Glomerular endothelial cell (primary cell): Measurements from ENCODE around the gene FCRLA. TPM values are rescaled to one million over a fixed set of nuclear protein-coding genes. Genes with fewer than 3 reads are reported as not detected.

Source experiments
- DNase-seq: peaks from one replicate; pipeline ENCODE4 v3.0.0-alpha.2; 2011; ENCODE audit warnings: low read depth, low spot score; ENCODE audit errors: extremely low read depth
- total RNA-seq: library from RNA; depleted of rRNA; stranded (reverse); fragments of >200 nt; gene quantifications from 2 replicates; pipeline ENCODE4 v1.2.3, GENCODE V29; 2015

FCRLA gene
- total RNA-seq, 1 donor from 2014 or later, result not detected

- DNase-seq, result no peak
Measured at GRCh38 chr1:161730050-161730564, 23.1 kb downstream of the FCRLA start.

GRCh38 chr1:161731241-161731640 lies 24.2 kb downstream of the FCRLA start:
- no peak for DNase-seq

- DNase-seq, result no peak
Measured at GRCh38 chr1:161731981-161732718, 25.1 kb downstream of the FCRLA start.

DNA sequence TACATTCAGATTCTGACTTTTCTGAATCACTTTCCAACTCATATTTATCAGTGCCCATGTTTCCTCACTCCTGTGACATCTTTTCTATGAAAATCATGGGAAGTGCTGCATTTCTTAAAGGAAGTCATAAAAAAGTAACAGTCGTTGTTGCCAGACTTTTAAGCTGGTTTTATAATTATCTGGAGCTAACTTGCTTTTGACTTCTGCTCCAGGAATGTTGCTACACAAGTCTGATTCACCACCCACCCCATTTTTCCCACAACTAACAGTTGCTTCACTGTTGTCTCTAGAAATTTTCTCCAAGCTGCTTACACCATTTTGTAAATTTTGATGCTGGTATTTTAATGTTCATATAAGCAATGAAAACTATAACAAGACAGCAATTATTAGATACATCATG lies 26.5 kb downstream of the FCRLA start:
- DNase-seq, result peak; percentile 41

DNA sequence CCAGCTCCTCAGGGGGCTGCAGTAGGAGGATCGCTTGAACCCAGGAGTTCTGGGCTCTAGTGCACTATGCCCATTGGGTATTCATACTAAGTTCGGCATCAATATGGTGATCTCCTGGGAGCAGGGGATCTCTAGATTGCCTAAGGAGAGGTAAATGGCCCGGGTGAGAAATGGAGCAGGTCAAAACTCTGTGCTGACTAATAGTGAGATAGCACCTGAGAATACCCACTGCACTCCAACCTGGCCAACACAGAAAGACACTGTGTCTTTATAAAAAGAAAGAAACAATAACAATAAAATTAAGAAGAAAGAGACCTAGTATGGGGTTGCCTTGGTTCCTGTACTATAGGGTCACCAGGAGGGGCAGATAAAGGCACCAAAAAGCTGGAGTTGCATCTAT lies 28.8 kb downstream of the FCRLA start:
- no peak for DNase-seq

GRCh38 chr1:161736335-161736969 lies 29.4 kb downstream of the FCRLA start:
- no peak for DNase-seq

DNA sequence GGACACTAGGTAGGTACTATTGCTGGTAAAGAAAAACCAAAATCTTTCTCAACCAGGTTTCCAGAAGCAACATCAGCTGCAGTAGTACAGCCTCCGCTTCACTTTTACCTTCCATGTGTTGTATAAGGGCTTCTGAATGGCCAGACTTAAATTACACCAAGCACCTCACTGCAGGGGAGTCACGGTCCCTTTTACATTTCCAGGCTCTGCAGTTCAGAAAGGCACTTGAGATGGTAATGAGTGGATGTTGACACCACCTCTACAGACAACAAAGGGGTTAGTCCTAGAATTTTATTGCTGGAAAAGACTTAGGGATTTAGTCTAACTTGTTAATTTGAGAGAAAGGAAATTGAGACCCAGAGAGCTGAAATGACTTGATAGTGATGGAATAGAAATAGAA lies 30.6 kb downstream of the FCRLA start:
- no peak for DNase-seq

- DNase-seq, result no peak
Measured at GRCh38 chr1:161738627-161739287, 31.7 kb downstream of the FCRLA start.

DNA sequence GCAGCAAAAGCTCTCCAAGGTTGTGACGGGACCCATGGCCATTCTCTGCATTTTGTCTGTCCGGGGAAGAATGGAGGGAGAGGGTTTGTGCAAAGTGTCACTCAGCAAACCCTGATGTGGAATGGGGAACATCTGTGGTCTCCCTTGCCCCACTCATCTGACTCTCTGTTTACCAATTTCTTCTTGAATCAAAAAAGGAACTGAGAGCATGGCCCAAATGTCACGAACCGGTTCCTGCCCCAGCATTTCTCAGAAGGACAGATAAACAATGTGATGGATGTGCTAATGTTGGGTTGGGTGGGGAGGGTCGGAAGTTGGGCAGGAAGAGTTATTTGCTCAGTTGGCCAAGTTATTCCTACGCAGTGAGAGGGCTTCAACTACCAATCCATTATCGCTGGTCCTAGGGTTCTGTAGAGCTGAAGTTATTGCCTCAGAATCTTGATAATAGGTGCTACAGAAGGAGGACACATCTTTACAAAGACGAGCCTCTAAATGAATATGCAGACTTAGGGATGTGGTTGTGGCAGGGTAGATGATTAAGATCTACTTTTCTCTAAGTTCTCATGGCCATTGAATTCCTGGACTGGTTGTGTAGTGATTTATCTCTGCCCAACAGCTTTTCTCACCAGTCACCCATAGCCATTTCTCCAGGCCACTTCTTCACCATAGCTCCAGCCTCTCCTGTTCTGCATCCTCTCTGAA lies 33.0 kb downstream of the FCRLA start:
- DNase-seq, result no peak

DNA sequence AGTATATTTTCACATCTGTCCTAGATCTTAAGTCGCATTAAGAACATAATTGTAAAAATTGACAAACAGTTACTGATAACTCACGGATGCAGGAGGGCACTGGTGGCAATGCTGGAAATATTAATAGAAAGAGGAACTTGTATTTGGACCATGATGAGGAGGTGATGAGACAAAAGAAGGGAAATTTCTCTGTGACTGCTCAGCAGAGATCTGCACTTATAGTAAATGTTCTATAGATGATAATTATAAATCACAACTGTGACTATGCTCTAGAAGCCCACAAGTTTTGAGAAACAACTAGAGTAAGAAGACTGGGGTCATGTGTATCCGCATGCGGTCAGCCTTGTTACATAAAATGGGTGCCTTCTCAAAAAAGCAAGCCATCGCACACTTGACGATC lies 33.9 kb downstream of the FCRLA start:
- DNase-seq, result no peak

- DNase-seq, result no peak
Measured at GRCh38 chr1:161743231-161743630, 36.2 kb downstream of the FCRLA start.

DNA sequence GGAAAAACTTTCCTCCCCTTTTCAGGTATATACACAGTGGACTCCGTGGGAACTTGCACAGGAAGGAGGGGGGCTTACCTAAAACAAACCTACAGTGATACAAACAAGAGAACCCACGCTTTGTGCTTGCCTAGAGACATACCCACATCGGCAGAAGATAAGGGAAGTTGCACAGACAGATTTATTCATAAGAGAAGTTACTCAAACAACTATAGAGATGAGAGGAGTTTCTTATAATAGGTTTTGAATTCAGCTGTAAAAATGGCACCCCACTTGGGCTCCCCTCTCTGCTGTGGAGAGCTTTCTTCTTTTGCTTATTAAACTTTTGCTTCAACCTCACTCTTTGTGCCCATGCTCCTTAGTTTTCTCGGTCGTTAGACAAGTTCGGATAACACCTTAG lies 40.8 kb downstream of the FCRLA start:
- no peak for DNase-seq

DNA sequence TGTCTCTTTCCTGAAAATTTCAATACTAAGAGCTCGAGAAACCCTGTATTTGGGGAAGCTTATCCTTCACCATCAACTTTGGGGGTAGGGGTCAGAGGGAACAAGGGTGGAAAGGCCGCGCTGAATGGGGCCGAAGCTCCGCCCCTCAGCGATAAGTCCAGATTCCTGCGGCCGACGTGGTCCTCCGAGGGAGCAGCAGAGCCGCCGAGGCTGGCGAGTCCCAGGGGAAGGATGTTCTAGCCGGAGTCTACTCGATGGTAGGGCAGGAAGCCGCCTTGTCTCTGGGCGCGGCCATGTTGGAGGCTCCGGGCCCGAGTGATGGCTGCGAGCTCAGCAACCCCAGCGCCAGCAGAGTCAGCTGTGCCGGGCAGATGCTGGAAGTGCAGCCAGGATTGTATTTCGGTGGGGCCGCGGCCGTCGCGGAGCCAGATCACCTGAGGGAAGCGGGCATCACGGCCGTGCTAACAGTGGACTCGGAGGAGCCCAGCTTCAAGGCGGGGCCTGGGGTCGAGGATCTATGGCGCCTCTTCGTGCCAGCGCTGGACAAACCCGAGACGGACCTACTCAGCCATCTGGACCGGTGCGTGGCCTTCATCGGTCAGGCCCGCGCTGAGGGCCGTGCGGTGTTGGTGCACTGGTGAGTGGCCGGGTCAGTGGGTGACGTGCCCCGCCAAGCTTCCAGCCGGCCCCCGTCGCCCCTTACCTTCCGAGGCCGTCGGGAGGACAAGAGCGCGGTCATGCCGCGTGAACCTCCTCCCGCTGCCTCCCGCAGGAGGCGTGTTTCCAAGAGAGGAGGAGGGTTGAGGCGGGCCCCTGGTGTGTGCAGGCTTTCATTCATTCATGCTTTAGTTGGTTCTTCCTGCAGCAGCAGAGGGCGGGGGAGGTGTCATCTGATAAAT lies 42.7 kb downstream of the FCRLA start, which contains the start of gene DUSP12:
TSS of gene DUSP12 (plus strand) at position 278 of the 899 bp plus-strand sequence. CDS start at position 294, 16 bp downstream.
- no peak for DNase-seq

DNA sequence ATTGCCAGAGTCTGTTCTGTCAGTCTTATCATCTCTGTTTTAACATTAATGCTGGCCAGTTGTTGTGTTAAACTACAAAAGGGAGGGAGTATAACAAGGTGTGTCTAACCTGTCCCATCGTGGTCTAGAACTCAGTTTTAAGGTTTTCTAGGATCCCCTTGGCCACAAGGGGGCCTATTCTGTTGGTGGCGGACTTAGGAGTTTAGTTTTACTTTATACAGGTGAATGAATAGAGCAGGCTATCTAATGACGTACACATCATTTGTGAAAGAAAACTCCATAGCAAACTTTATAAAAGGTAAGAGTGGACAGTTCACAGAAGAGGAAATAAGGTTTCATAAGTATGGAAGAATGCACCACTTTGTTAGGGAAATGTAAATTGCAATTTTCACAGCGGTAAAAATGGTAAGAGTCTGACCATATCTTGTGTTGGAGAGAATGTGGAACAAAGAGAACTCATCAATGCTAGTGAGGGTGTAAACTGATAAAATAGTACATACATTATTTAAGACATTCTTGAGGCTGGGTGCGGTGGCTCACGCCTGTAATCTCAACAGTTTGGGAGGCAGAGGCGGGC lies 56.6 kb downstream of the FCRLA start:
- no peak for DNase-seq

Other genes starting within 250 kb of the FCRLA start
- gene FCGR2A, start 201.8 kb upstream of the FCRLA start, total RNA-seq, result 1.1 TPM in 1 of 2 replicates, not detected in the other
- gene HSPA6, start 182.7 kb upstream of the FCRLA start, total RNA-seq, result 0.06 TPM in 1 of 2 replicates, not detected in the other
- gene FCGR3A, start 157.4 kb upstream of the FCRLA start, total RNA-seq, result not detected in 2 replicates
- not detected in 2 replicates for gene FCGR3B, start 76.1 kb upstream of the FCRLA start, total RNA-seq
- gene FCGR2B, start 44.1 kb upstream of the FCRLA start, total RNA-seq, result not detected in 2 replicates
- gene FCRLB, start 14.3 kb downstream of the FCRLA start, total RNA-seq, result 3.0 and 4.9 TPM in 2 replicates
- 23.8 and 25.0 TPM in 2 replicates for gene DUSP12, start 42.6 kb downstream of the FCRLA start, total RNA-seq
- 48.7 and 49.4 TPM in 2 replicates for gene ATF6, start 59.1 kb downstream of the FCRLA start, total RNA-seq